Epithelial cell of prostate (primary cell): ENCODE measurements around the gene ESYT1.
"Not testable (repeated sequence)": the region's sequence is repeated elsewhere in the genome, so short reads cannot be mapped to it uniquely, and the experiment has no call there.

ENCODE experiments used
- DNase-seq: peaks from one replicate; pipeline ENCODE4 v3.0.0-alpha.2; 2011; ENCODE audit warnings: low read depth, low spot score
- H3K27ac ChIP-seq: fragments of 450-650 bp; 2 replicates; pipeline ENCODE4 v1.5.1; 2017; ENCODE audit warnings: mild to moderate bottlenecking

The ESYT1 gene

DNA sequence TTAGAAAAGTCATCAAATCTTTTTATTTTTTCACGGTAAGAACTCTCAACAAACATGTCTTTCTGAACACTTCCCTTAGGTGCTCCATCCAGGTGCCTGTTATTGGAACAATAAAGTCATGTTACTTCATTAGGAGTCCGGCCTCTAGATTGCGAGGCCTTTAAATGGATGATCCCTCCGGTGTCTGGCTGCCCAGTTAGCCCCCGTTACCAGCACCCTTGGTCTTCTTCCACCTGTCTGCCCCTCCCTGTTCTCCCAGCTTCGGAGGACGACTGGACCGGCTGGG is 24.3 kb upstream of the ESYT1 start:
- peak overlapping the region; percentile 72 for H3K27ac ChIP-seq
- no peak for DNase-seq

DNA sequence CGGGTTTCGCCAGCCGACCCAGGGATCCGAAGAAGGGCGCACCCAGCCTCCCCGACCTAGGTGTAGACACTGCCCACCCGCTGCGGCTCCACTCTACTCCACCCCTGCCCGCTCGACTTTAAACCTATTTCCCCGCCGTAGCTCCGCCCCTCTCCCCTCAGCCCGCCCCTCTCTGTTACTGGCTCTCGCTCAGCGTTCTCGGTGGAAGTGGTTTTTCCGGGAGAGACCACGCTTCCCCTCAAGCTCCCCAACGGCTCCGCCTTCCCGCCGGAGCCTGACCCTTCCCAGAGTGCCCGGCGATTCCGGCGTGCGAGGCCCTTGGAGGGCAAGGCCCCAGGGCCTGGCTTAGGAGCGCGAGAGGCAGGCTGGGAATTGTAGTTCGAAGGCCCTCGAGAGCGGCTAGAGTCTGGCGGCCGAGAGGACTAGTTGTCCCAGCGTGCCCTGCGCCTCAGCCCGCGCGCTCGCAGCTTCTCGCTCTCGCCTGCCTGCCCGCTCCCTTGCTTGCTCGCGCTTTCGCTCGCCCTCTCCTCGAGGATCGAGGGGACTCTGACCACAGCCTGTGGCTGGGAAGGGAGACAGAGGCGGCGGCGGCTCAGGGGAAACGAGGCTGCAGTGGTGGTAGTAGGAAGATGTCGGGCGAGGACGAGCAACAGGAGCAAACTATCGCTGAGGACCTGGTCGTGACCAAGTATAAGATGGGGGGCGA is 23.8 kb upstream of the ESYT1 start, which contains the start of gene PA2G4:
PA2G4 (plus strand) TSS at position 451 of the 706 bp plus-strand sequence; CDS start at position 630, 179 bp downstream.
- H3K27ac ChIP-seq: peak within 1 kb of the TSS; percentile 72
- peak; percentile 85 for DNase-seq

DNA sequence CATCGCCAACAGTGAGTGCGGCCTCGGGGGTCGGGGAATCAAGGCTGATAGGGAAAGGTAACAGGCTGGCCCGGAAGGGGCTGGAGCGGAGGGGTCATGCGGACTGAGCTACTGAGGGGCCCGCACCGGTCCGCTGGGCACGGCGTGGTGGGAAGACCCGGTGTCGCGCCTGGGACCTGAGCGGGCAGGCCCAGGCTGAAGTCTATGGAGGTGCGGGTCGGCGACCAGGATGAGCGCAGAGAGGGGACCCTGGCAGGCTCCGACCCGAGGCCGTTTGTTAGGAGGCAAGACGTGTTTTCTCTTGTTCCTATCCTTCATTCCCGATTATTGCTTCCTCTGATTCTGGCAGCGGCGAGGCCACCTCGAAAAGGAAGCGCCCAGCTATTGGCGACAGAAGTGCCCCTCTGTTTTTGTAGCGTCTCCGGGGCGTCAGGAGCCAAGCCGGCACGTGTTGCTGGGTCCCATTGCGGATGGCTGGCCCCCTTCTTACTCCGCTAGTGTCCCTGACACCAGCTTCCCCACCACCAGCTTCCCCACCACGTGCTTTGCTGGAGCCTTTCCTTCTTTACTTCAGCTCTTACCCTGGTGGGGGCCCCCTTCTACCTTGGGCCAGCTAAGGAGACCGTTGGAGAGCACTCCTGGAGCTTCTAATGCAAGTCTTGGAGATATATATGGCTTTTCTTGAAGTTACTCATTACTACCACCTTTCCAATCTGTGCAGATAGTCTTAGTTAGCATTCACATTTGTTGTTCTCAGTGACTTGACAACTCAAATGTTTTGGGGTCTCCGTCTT is 23.1 kb upstream of the ESYT1 start:
- H3K27ac ChIP-seq: peak overlapping the region; percentile 72
- no peak for DNase-seq

DNA sequence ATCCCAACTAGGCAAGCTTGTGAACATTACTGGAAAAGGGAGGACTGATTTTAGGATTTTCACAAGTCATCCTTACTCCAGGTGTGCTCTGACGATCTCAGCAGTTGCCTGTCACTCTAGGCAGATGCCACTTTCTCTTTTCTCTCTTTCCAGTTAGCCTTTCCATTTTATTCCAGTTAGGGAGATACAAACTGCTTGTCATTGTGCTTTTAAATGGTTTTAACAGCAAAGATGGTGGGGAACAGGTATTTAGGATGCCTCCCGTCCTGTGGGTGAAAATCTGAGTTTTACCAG is 22.5 kb upstream of the ESYT1 start:
- H3K27ac ChIP-seq: peak overlapping the region; percentile 72
- no peak for DNase-seq

DNA sequence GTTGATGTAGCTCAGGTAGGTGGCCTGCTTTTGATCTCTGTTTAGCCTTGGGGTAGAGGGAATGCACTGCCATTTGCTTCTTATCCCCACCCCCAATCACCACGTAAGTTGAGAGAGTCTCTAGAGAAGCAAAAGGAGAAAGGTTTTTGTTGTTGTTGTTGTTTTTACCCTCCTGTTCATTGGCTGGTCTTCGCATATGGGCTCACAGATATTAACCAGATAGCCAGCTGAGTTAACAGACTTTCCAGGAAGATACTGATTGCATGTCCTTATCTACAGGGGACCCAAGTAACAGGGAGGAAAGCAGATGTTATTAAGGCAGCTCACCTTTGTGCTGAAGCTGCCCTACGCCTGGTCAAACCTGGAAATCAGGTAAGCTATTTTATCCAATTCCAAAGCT is 20.8 kb upstream of the ESYT1 start:
- no peak for DNase-seq
- H3K27ac ChIP-seq: no peak overlapping the region

DNA sequence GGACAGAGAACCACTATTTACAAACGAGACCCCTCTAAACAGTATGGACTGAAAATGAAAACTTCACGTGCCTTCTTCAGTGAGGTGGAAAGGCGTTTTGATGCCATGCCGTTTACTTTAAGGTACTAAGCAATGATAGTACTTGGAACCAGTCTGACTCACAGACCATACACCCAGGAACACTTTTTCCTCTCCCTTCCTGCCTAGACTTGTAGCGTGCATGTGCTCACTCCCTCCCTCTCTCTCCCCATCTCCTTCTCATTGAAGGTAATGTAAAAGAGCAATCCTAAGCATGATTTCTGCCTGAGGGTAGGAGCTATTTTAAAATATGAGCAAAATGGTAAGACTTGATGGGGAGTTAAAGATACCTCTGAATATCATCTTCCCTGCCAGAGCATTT is 17.5 kb upstream of the ESYT1 start:
- H3K27ac ChIP-seq: peak overlapping the region; percentile 51
- DNase-seq: peak; percentile 83

DNA sequence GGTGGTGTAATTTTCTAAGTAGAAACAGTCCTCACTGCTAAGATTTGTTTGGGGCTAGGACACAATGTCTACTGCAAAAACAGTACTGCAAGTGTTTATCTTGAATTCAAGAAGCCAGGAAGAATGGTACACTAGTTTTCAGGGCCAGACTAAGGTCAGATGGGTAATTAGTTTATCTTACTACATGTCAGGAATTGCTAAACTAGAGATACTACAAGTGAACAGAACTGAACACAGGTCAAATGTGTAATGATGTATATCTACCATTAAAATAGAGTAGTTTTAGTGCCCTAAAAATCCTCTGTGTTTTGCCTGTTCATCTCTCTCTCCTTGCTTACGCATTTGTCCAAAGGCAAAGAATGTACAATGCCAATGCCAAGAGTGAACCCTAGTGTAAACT is 14.0 kb upstream of the ESYT1 start:
- no peak for DNase-seq
- peak overlapping the region; percentile 93 for H3K27ac ChIP-seq

DNA sequence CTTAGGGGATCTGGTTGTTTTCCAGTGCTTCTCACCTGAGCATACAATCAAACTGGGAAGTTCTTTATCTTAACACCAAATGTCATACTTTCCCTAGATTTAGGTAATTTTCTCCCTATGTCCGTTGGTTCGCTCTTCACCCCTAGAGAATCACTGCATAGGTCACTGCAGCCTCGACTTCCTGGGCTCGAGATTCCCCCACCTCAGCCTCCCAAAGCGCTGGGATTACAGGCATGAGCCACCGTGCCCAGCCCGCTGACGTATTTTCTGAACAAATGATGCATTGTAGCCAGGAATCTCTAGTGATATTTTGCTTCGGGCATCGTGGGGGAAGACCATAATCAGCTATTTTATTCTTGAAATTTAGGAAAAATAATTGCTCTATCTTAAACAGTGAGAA is 12.7 kb upstream of the ESYT1 start:
- DNase-seq: no peak
- H3K27ac ChIP-seq: peak overlapping the region; percentile 93

DNA sequence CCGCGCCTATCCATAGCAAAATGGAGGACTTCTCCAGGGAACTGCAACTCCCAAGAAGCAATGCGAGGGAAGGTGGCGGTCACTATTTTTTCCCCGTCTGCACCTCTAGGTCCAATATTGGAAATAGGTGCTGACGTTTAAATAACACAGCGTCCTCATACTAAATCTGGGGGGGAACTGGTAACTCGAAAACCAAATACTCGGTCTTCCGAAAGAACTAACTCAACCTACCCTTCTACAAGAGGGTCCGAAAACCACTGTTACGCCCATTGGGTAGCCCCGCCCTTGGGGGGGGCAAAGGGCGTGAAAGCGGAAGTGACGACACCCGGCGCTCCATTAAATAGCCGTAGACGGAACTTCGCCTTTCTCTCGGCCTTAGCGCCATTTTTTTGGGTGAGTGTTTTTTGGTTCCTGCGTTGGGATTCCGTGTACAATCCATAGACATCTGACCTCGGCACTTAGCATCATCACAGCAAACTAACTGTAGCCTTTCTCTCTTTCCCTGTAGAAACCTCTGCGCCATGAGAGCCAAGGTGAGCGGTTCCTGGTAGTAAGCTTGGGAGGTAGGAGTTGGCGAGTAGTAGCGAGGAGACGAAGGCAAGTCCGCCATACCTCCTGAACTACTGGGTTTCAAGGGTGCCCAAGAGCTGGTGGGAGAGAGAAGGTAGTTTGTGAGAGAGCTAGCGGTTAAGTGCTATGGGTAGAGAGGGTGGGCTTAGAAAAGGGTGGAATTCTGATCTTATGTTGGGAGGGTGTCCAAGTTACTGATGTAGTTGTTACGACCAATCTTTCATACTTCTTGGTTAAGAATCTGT is 11.6 kb upstream of the ESYT1 start, which contains the start of gene RPL41:
RPL41 (plus strand) TSS at position 367 of the 815 bp plus-strand sequence.
- DNase-seq: peak; percentile 66
- H3K27ac ChIP-seq: peak within 1 kb of the TSS; percentile 93

DNA sequence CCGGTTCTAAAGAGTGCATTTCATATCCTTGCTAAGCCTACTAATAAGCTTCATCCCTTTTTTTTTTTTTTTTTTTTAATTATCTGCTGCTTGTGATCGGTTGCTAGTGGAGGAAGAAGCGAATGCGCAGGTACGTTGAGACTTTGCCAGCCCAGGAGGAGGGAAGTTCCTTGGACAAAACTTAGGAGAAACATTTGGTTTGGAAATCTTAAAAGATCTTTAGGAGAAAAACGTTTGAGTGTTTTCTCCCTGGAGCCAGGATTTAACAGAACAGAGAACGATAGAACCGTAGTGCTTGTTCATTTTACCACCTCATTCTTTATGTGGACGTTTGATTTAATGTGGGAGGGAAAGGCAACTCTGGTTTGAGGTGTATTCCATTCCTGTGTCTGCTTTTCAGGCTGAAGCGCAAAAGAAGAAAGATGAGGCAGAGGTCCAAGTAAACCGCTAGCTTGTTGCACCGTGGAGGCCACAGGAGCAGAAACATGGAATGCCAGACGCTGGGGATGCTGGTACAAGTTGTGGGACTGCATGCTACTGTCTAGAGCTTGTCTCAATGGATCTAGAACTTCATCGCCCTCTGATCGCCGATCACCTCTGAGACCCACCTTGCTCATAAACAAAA is 10.9 kb upstream of the ESYT1 start:
- peak overlapping the region; percentile 93 for H3K27ac ChIP-seq
- not testable (repeated sequence) for DNase-seq

DNA sequence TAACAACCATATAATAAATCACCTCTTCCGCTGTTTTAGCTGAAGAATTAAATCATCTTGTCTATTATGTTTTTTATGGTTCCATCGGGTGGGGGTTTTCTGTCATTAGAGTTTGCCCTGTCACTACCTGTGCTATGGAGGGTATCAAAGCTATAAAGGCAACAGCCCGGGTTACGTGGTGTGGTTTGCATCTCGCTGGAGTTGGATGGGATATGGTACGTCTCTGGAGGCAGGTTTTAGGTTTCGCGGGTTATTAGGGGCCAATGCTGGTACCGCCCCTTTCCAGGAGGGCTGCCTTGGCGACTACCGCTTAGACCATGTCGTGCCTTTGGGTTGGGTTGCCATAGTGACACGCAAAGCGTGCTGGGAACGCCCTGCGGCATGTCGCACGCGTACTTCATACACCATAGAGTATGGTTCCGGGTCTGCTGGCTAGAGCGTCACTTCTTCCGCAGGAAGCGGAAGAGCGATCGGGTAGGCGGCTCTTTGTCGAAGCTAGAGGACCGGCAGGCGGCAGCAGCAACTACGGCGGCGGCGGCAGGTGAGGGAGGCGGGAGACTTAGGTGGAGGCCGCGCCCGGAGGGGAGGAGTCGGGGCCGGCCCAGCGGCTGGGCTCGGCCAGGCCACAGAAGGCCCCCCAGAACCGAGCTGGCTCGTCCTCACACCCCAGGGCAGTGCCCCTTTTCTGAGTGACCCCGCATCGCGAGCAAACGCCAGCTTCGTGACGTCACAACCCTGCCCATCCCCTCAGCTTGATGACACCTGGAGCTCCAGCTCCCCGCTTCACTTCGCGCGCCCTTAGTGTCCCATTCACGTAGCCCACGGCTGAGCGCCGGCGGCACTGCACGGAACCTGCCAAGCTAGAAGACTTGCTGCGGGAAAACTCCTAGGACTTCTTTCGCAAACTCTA is 10.0 kb upstream of the ESYT1 start, which contains the start of gene ZC3H10:
ZC3H10 (plus strand) TSS at position 489 of the 910 bp plus-strand sequence. CDS start 2,297 bp downstream, outside the sequence.
- H3K27ac ChIP-seq: peak within 1 kb of the TSS; percentile 93
- peak; percentile 98 for DNase-seq

DNA sequence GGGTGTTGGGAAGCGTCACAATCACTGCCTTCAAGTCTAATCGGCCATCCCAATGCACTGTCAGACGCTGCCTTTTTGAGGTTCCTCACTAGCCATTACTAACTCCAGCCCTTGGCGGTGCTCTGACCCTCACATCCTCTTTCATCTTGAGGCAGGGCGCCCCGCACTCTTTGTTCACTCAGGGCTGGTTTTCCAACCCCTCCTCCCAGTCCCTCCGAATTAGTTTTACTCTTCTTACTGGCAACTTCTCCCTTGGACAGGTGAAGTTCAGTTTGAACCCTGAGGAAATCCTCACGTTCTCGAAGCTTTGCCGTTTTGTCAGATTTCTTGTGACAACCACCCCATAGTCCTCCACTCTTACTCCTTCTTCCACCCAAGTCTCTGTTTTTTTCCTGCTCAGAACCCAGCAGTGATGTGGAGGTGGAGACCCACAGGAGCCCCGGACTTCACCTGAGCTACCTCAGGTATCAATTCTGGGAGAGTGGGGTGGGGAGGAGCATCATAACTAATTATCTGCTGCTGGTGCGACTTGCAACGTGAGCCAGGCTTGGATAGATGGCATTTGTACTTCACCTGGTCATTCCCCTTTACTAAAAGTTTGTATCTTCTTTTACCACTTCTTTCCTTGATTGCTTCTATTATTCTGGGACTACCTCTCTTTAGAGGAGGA is 9.2 kb upstream of the ESYT1 start:
- peak overlapping the region; percentile 93 for H3K27ac ChIP-seq
- no peak for DNase-seq

DNA sequence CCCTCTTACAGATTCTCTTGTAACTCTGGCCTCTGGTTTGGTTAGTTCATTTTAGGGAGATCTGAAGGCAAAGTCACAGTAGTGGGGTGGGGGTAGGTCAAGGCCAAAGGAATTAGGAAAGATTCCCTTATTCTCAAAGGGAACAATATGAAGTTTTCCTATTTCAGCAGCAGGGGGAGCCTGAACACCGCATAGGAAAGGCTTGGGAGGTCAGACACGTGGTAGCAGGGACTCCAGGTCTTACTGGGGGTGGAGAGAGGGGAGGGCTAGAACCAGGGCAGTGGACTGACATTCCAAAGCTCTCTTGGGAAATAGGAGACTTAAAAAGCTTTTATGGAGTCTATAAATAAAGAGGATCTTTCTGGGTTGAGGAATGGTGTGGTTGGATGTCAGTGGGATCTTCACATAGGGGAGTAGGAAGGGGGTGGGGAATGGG is 8.7 kb upstream of the ESYT1 start:
- peak overlapping the region; percentile 93 for H3K27ac ChIP-seq

DNA sequence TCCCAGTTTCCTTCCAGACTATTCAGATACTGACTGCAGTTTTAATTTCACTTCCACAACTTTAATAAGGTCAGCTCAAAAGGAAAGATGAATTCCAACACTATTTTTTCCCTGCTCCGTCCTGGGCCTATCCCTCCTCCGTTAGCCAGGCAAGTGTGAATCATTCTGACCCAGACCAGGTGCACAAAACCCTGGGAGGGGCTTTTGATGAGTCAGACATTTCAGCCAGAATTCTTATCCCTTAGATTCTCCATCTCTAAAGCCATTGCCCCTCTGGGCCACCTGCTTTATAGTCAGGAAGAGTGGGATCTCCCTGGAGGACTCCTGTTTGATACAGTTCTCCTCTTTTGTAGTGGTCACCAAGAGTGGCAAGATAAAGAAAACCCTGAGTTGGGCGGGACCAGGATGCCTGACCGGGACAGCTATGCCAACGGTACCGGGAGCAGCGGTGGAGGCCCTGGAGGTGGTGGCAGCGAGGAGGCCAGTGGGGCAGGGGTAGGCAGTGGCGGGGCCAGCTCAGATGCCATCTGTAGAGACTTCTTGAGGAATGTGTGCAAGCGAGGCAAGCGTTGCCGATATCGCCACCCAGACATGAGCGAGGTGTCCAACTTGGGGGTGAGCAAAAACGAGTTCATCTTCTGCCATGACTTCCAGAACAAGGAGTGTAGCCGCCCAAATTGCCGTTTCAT is 7.8 kb upstream of the ESYT1 start:
- H3K27ac ChIP-seq: peak overlapping the region; percentile 93
- DNase-seq: no peak

More for the DNA sequence above, 8.7 kb upstream of the ESYT1 start:
- peak; percentile 44 for DNase-seq

DNA sequence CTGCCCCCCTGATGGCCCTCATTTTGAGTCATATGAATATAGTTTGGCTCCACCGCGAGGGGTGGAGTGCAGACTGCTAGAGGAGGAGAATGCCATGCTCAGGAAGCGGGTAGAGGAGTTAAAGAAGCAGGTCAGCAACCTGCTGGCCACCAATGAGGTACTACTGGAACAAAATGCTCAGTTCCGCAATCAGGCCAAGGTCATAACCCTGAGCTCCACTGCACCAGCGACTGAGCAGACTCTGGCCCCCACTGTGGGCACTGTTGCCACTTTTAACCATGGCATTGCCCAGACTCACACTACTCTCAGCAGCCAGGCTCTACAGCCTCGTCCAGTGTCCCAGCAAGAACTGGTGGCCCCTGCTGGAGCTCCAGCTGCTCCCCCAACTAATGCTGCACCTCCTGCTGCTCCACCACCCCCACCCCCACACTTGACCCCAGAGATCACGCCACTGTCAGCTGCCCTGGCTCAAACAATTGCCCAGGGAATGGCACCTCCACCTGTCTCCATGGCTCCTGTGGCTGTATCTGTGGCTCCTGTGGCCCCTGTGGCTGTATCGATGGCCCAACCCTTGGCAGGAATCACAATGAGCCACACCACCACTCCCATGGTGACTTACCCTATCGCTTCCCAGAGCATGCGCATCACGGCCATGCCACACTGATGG is 6.7 kb upstream of the ESYT1 start:
- no peak overlapping the region for H3K27ac ChIP-seq
- DNase-seq: no peak

DNA sequence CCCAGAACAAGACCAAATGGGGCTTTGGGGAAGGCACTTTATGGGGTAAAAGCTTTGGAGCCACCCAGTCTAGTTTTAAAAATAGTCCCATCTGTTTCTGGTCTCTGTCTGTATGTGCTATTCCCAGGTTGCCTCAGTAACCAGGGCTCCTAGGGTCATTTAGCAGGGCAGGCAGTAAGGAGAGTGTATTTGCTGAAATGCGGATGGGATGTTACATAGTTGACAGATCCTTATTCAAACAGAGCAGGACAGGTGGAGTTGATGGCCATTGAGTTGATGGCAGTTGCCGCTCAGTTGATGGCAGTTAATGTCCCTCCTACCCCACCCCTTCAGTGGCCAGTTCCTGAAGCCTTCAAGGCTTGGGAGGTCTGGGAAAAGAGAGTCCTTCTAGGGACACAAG is 5.4 kb upstream of the ESYT1 start:
- H3K27ac ChIP-seq: no peak overlapping the region
- no peak for DNase-seq

DNA sequence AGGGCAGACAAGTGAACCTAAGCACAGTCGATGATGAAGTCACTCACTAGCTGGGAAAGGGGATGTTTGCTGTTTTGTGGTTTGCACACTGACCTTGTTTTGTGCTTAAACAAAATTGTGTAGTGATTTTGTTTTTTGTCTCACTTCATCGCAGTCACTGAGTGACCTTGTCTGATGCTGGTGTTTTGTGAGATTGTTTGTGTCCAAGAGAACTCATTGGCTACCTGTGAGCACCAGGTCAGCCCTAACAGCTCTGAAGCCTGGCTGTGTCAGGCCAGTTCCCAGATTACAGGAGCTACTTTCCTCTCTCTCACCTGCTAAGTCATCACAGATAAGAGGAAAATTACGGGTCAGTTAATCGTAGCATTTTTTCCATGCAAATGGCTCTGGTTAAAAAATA is 3.9 kb upstream of the ESYT1 start:
- H3K27ac ChIP-seq: no peak overlapping the region
- no peak for DNase-seq
